SK-N-SH (cell line): Measurements from ENCODE around the gene HLA-DPA1.

Source experiments
- CHD2 ChIP-seq: fragments of 150-350 bp; IDR thresholded peaks from 2 replicates; pipeline ENCODE4 v1.6.1; 2018; ENCODE audit warnings: low read length; ENCODE audit not compliant: partially characterized antibody
- CTCF ChIP-seq: fragments of 200-600 bp; sonication (generic); IDR thresholded peaks from 2 replicates; pipeline ENCODE4 v1.6.1; 2017; ENCODE audit warnings: antibody characterized with exemption, mild to moderate bottlenecking, moderate library complexity
- EP300 ChIP-seq, 2 experiments: IDR thresholded peaks; 2 replicates each; pipeline versions ENCODE4 v1.4.0 to v1.6.1; 2012; ENCODE audit warnings: borderline replicate concordance in 1 of 2, low read depth in 1 of 2, low read length in 1 of 2
- FOXJ3 ChIP-seq: sonication (generic); formaldehyde crosslinking; IDR thresholded peaks from 2 replicates; pipeline ENCODE4 v1.5.1; 2020; ENCODE audit warnings: mild to moderate bottlenecking, missing genetic modification reagents
- GABPA ChIP-seq: IDR thresholded peaks from 2 replicates; pipeline ENCODE4 v1.4.0; 2012; ENCODE audit warnings: low read depth, mild to moderate bottlenecking
- MEF2A ChIP-seq: IDR thresholded peaks from 2 replicates; pipeline ENCODE4 v1.4.0; 2012; ENCODE audit warnings: low read depth, borderline replicate concordance
- MXI1 ChIP-seq: IDR thresholded peaks from 2 replicates; pipeline ENCODE4 v1.6.1; 2012; ENCODE audit warnings: mild to moderate bottlenecking, low read depth, low read length, improper control_type of control experiment
- POLR2AphosphoS5 ChIP-seq: IDR thresholded peaks from 2 replicates; pipeline ENCODE4 v1.6.1; 2012; ENCODE audit warnings: low read depth, low read length
- RAD21 ChIP-seq: IDR thresholded peaks from 2 replicates; pipeline ENCODE4 v1.6.1; 2012; ENCODE audit warnings: mild to moderate bottlenecking, low read length
- RFX5 ChIP-seq: IDR thresholded peaks from 2 replicates; pipeline ENCODE4 v1.6.1; 2012; ENCODE audit warnings: mild to moderate bottlenecking, improper control_type of control experiment, low read length
- SMC3 ChIP-seq: IDR thresholded peaks from 2 replicates; pipeline ENCODE4 v1.6.1; 2012; ENCODE audit warnings: low read depth, low read length, improper control_type of control experiment
- USF1 ChIP-seq: IDR thresholded peaks from 2 replicates; pipeline ENCODE4 v1.4.0; 2012; ENCODE audit warnings: low read depth, borderline replicate concordance

GRCh38 chr6:33079580-33079979 lies 6.1 kb upstream of the HLA-DPA1 start:
- TF ChIP-seq CTCF (no peak), MEF2A (no peak), RFX5 (no peak), GABPA (no peak), EP300 (IDR thresholded peaks at IDR 0.05; ENCODE audit: borderline replicate concordance in 1 of 2, low read depth in 1 of 2, low read length in 1 of 2) (no peak), SMC3 (no peak), CHD2 (no peak), RAD21 (no peak), FOXJ3 (no peak), MXI1 (no peak), USF1 (no peak), POLR2AphosphoS5 (no peak)
